ENCODE results near the gene LAMC2.

- TF ChIP-seq CTCF (IDR thresholded peaks at IDR 0.05) (no peak), POLR2AphosphoS5 (IDR thresholded peaks at IDR 0.05) (no peak)
Measured at GRCh38 chr1:183226361-183226760, 40.3 kb downstream of the LAMC2 start.

Measured in esophagus muscularis mucosa (tissue), 3 donors.